Testis (tissue), 3 donors: Measurements from ENCODE around the gene TBPL2. TPM values are rescaled to one million over a fixed set of nuclear protein-coding genes. Genes with fewer than 3 reads are reported as not detected.
"Not testable (repeated sequence)": the region's sequence is repeated elsewhere in the genome, so short reads cannot be mapped to it uniquely, and the experiment has no call there.

Source experiments
- DNase-seq: peaks from one replicate; pipeline ENCODE4 v3.0.0-alpha.2; 2019
- H3K27ac ChIP-seq, 2 donors: fragments of 200-600 bp; sonication (generic); one replicate each; pipeline ENCODE4 v1.5.1; 2019
- H3K27me3 ChIP-seq: fragments of 200-600 bp; sonication (generic); one replicate; pipeline ENCODE4 v1.5.1; 2019
- H3K36me3 ChIP-seq: fragments of 200-600 bp; sonication (generic); one replicate; pipeline ENCODE4 v1.5.1; 2017; ENCODE audit warnings: low read depth; ENCODE audit errors: missing control alignments
- H3K4me1 ChIP-seq: fragments of 200-600 bp; sonication (generic); one replicate; pipeline ENCODE4 v1.5.1; 2019
- H3K4me3 ChIP-seq, 2 donors: fragments of 200-600 bp; sonication (generic); one replicate each; pipeline ENCODE4 v1.5.1; 2017 to 2019
- H3K9me3 ChIP-seq: fragments of 200-600 bp; sonication (generic); one replicate; pipeline ENCODE4 v1.5.1; 2017
- POLR2A ChIP-seq: fragments of 450-650 bp; IDR thresholded peaks from one replicate; pipeline ENCODE4 v1.6.1; 2017; ENCODE audit warnings: antibody characterized with exemption, mild to moderate bottlenecking, moderate library complexity
- WGBS, 2 donors: methylation state at CpG; one replicate each; pipeline ENCODE4 v1.1.5; 2018; 5-methylcytosine and 5-hydroxymethylcytosine counted together
- intact Hi-C: fragments of 100-400 bp; cut with DNase I; formaldehyde crosslinking; loops from one replicate; pipeline ENCODE4 v1.15.1; 2023; ENCODE audit warnings: low total_unique reads
- polyA plus RNA-seq: library from polyadenylated mRNA; stranded (reverse); fragments of 350-450 nt; fragmentation: Illumina TruSeq; extraction: RNeasy Lipid Tissue Mini Kit (QIAGEN cat#74804); gene quantifications from one replicate; pipeline ENCODE4 v1.2.3, GENCODE V29; 2014; ENCODE audit warnings: low read depth, low replicate concordance; ENCODE audit not compliant: insufficient read depth
- total RNA-seq, 2 donors: library from RNA; depleted of rRNA; stranded (reverse); fragments of >200 nt; gene quantifications; one replicate each; pipeline ENCODE4 v1.2.3, GENCODE V29; 2016
- TF ChIP-seq, protein P1 (sequence below), 3 experiments: fragments of 450-650 bp in 2 of 3; fragments of 200-600 bp in 1 of 3; sonication (generic) in 1 of 3; IDR thresholded peaks; one replicate each; pipeline ENCODE4 v1.5.1; 2016 to 2019; ENCODE audit warnings: antibody characterized with exemption in 3 of 3, mild to moderate bottlenecking in 2 of 3, moderate library complexity in 1 of 3

TBPL2 gene
- total and polyA plus RNA-seq, 3 donors from 2014 or later, result 0.39 TPM; not detected in 2

DNA sequence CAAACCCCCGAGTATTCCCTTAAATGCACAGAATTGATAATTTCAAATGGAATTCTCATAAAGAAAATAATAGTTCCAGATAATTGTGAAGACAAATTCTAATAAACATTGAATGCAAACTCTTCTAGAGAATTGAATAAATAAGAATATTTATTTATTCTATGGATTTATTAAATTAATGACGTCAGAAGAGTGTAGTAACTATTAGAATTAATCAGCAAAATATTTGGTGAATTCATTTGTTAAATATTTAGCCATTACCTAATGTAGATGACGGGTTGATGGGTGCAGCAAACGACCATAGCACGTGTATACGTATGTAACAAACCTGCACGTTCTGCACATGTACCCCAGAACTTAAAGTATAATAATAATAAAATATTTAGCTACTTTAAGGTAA lies 33.4 kb upstream of the TBPL2 start:
- 81 to 89% methylated on average over 7 of the region's 7 CpGs for WGBS, 2 donors
- intact Hi-C loops, result no loop called here
- H3K27me3 ChIP-seq, result no peaks in the 10 kb centered on the region

DNA sequence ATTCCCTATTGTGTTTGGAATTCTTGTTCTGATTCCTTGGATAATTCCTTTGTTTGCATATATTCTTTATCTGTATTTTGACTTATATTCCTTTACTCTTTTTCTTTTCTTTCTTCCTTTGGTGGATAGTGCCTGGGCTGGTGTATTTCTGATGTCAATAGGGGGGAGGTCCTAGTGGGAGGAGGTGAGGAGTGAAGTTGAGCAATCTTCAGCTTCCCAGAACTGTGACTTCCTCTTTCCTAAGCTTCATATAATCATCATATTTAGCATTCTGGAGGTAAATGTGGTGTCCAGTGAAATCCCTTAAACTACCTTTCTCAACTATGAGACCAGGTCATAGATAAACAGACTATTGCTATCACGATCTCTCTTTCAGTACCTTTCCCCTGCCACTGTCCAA lies 29.6 kb upstream of the TBPL2 start:
- no peak for DNase-seq
- no peaks in the 10 kb centered on the region for H3K36me3 ChIP-seq
- H3K9me3 ChIP-seq, result no peaks in the 10 kb centered on the region
- H3K27ac ChIP-seq, result no peak overlapping the region
- no peaks in the 10 kb centered on the region for H3K4me1 ChIP-seq
- no peaks in the 10 kb centered on the region for H3K27me3 ChIP-seq
- no peak for TF ChIP-seq POLR2A
- TF ChIP-seq, protein P1, sequence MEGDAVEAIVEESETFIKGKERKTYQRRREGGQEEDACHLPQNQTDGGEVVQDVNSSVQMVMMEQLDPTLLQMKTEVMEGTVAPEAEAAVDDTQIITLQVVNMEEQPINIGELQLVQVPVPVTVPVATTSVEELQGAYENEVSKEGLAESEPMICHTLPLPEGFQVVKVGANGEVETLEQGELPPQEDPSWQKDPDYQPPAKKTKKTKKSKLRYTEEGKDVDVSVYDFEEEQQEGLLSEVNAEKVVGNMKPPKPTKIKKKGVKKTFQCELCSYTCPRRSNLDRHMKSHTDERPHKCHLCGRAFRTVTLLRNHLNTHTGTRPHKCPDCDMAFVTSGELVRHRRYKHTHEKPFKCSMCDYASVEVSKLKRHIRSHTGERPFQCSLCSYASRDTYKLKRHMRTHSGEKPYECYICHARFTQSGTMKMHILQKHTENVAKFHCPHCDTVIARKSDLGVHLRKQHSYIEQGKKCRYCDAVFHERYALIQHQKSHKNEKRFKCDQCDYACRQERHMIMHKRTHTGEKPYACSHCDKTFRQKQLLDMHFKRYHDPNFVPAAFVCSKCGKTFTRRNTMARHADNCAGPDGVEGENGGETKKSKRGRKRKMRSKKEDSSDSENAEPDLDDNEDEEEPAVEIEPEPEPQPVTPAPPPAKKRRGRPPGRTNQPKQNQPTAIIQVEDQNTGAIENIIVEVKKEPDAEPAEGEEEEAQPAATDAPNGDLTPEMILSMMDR (IDR thresholded peaks at IDR 0.05), result no peak
- intact Hi-C loops, result no loop called here
- WGBS, 2 donors, result 86 to 93% methylated on average over 1 of the region's 1 CpG
- no peak overlapping the region for H3K4me3 ChIP-seq

More for the DNA sequence above, 33.4 kb upstream of the TBPL2 start:
- H3K9me3 ChIP-seq, result no peaks in the 10 kb centered on the region
- H3K36me3 ChIP-seq, result no peaks in the 10 kb centered on the region
- H3K4me1 ChIP-seq, result no peaks in the 10 kb centered on the region
- TF ChIP-seq, protein P1 (IDR thresholded peaks at IDR 0.05), result no peak
- TF ChIP-seq POLR2A, result no peak
- no peak overlapping the region for H3K4me3 ChIP-seq
- no peak overlapping the region for H3K27ac ChIP-seq
- DNase-seq, result no peak

DNA sequence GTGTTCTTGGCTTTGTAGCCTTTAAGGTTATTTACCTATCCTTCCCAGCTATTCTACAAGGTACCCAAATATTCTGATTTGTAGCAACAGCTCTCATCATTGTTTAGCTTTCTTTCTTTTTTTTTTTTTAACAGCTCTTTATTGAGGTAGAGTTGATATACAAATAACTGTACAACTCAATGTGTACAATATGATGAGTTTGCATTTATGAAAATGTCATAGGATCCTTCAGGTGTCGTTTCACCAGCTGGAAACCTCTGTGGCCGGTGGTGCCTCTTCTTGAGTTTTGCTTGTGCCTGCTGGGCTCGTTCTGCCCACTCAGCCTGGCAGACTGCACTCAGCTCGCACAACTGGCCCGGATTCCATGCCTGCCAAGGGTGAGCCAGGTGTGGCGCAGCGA lies 26.9 kb upstream of the TBPL2 start:
- Histone ChIP-seq H3K4me3 (no peak overlapping the region), H3K36me3 (no peaks in the 10 kb centered on the region), H3K27me3 (no peaks in the 10 kb centered on the region), H3K27ac (no peak overlapping the region), H3K9me3 (no peaks in the 10 kb centered on the region), H3K4me1 (peaks cover 6% of the 10 kb centered on the region)
- 91 to 92% methylated on average over 7 of the region's 7 CpGs for WGBS, 2 donors
- intact Hi-C loops, result no loop called here
- no peak for DNase-seq
- TF ChIP-seq, protein P1 (IDR thresholded peaks at IDR 0.05), result no peak
- no peak for TF ChIP-seq POLR2A

DNA sequence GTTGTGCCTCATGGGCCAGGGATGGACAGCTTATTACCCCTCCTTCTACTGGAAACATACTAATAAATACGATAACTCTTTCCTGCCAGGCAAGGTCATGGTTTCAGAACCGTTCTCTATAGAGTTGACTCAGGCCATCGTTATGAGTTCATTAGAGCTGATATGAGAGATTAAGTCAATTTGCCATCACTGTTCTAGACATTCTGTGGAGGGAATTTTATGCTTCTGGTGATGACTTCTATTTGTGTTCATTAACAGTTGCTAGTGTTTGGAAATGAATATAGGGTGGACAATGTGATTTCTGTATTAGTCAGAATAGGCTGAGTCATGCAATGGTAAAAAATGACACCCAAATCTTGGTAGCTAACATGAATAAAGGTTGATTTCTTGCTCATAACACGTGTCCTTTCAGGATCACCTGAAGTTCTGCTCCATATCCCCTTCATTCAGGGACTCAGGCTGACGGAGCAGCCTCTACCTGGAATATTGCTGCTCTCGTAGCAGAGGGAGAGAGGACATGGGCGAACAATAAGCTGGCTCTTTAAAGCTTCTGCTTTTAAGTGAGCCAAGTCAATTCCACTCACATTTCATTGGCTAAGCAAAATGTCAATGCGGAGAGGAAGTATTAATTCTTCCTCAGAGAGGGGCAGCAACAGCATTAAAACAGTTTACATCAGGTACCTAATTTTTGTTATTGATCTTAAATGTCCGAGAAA lies 18.5 kb upstream of the TBPL2 start:
- no peak overlapping the region for H3K27ac ChIP-seq
- peaks cover 27% of the 10 kb centered on the region for H3K4me1 ChIP-seq
- TF ChIP-seq, protein P1 (IDR thresholded peaks at IDR 0.05), result no peak
- TF ChIP-seq POLR2A, result no peak
- no peaks in the 10 kb centered on the region for H3K36me3 ChIP-seq
- WGBS, 2 donors, result 72 to 75% methylated on average over 9 of the region's 9 CpGs
- H3K9me3 ChIP-seq, result no peaks in the 10 kb centered on the region
- H3K4me3 ChIP-seq, result no peak overlapping the region
- intact Hi-C loops, result no loop called here
- no peak for DNase-seq
- H3K27me3 ChIP-seq, result no peaks in the 10 kb centered on the region

DNA sequence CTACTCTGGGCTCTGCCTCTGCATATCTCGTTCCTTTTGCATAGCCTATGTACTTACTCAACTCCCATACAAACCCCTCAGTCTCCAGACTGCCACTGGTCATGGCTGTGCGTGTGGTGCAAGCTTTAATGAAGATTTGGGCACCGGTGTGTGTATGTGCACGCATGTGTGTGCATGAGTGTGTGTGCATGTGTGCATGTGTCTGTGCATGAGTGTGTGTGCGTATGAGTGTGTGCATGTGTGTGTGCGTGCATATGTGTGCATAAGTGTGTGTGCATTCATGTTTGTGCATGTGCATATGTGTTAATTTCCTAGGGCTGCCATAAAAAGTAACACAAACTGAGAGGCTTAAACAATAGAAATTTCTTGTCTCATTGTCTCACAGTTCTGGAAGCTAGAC lies 17.1 kb upstream of the TBPL2 start:
- TF ChIP-seq, protein P1 (IDR thresholded peaks at IDR 0.05), result no peak
- no peak for TF ChIP-seq POLR2A

DNA sequence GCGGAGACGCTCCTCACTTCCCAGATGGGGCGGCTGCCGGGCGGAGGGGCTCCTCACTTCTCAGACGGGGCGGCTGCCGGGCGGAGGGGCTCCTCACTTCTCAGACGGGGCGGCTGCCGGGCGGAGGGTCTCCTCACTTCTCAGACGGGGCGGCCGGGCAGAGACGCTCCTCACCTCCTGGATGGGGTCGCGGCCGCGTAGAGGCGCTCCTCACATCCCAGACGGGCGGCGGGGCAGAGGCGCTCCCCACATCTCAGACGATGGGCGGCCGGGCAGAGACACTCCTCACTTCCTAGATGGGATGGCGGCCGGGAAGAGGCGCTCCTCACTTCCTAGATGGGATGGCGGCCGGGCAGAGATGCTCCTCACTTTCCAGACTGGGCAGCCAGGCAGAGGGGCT lies 16.0 kb upstream of the TBPL2 start:
- DNase-seq, intact Hi-C loops, H3K36me3 ChIP-seq, H3K27ac ChIP-seq, H3K4me3 ChIP-seq, H3K9me3 ChIP-seq, H3K27me3 ChIP-seq: not testable (repeated sequence)
- 87% methylated on average over 16 of the region's 34 CpGs; no CpG with 5 or more reads in 1 of the 2 donors for WGBS, 2 donors
- H3K4me1 ChIP-seq, result peaks cover 41% of the 10 kb centered on the region

More for the DNA sequence above, 17.1 kb upstream of the TBPL2 start:
- H3K4me1 ChIP-seq, result peaks cover 37% of the 10 kb centered on the region
- no peaks in the 10 kb centered on the region for H3K9me3 ChIP-seq
- no peak overlapping the region for H3K27ac ChIP-seq
- WGBS, 2 donors, result 62 to 69% methylated on average over 5 to 6 of the region's 6 CpGs
- DNase-seq, result no peak
- intact Hi-C loops, result no loop called here
- H3K4me3 ChIP-seq, result no peak overlapping the region
- no peaks in the 10 kb centered on the region for H3K36me3 ChIP-seq
- no peaks in the 10 kb centered on the region for H3K27me3 ChIP-seq
